ENCODE measurements around the gene SLC27A5. TPM values are rescaled to one million over a fixed set of nuclear protein-coding genes. Genes with fewer than 3 reads are reported as not detected.

The SLC27A5 gene
- total and polyA plus RNA-seq, 9 of the 15 experiments (the other 6 are each of a cell fraction or from before 2014, with no cell fraction given) = 42.2 to 318 (median 64.7) TPM

- FAIRE-seq (no peak), DNase-seq (ENCODE audit: extremely low read depth in 1 of 4, low spot score in 3 of 4) (peak in 1 of 4 experiments; percentile 34), ATAC-seq (no peak)
- Histone ChIP-seq H3K9me1 (ENCODE audit: control insufficient read depth, insufficient read depth, low read length) (peaks cover 2% of the 10 kb centered on the region), H3K27ac (ENCODE audit: extremely low read depth, low read depth, low read length) (peak overlapping the region; percentile 92; the same call in 2 of the 3 replicates), H3K36me3 (ENCODE audit: control insufficient read depth, insufficient read depth, low read length) (peaks cover 40% of the 10 kb centered on the region; the same call in 2 of the 3 replicates), H3K79me2 (ENCODE audit: control insufficient read depth, insufficient read depth, low read length) (peaks cover 2% of the 10 kb centered on the region; the same call in 1 of the 3 replicates), H3K4me3 (0 out of 2 replicates have a peak overlapping the region, but pooled peaks have one; percentile 59), H3K27me3 (ENCODE audit: control insufficient read depth in 2 of 2, insufficient read depth in 2 of 2, low read length in 2 of 2) (no peaks in the 10 kb centered on the region), H3K9ac (ENCODE audit: insufficient read depth in 1 of 2, low read depth in 2 of 2, low read length in 2 of 2) (peak overlapping the region; percentile 23 to 75; a peak in 3 of 4 replicates), H3K4me1 (replicated peaks in 1 of 2; ENCODE audit: control insufficient read depth in 2 of 2, insufficient read depth in 2 of 2, low read length in 2 of 2) (peaks cover 26 to 40% of the 10 kb centered on the region in 2 experiments), H4K20me1 (replicated peaks; ENCODE audit: control insufficient read depth, insufficient read depth, low read length) (0 out of 2 replicates have a peak, but pooled peaks cover 9% of the 10 kb centered on the region), H3K4me2 (ENCODE audit: insufficient read depth, low read length) (peak overlapping the region; percentile 90), H3K9me3 (replicated peaks; ENCODE audit: control insufficient read depth, insufficient read depth, low read depth, low read length) (no peaks in the 10 kb centered on the region), H2AFZ (ENCODE audit: low read depth, low read length) (no peak overlapping the region)
- ChIA-PET CTCF (ENCODE audit: low intra/inter-chr PET ratio) (no interaction called here), POLR2A (interaction anchor here (0.8 to 2.1 kb wide), 4 partner anchors 8 to 45 kb away, joined by 3 to 7 read pairs (median 4); partner anchors contain the start of gene ZBTB45)
- BruUV-seq (replicated peaks) = TSS peak; percentile 36
- 69% methylated on average over 12 of the region's 12 CpGs for WGBS (ENCODE audit: insufficient coverage, low coverage, missing lambda C conversion rate)
- intact Hi-C loops (cut with micrococcal nuclease) (no loop called here), in situ Hi-C loops (cut with MboI) (no loop called here)
- TF ChIP-seq CREM (IDR thresholded peaks at IDR 0.05; ENCODE audit: low read depth) (no peak), TEAD1 (CRISPR knock-in tag; IDR thresholded peaks at IDR 0.05) (no peak), YY1 (IDR thresholded peaks at IDR 0.05; ENCODE audit: borderline replicate concordance in 1 of 3, control insufficient read depth in 1 of 3, extremely low read depth in 1 of 3, insufficient read depth in 3 of 3, insufficient read length in 1 of 3, insufficient replicate concordance in 2 of 3, low read depth in 1 of 3, low read length in 2 of 3) (no peak), HNRNPH1 (optimal IDR thresholded peaks at IDR 0.05; ENCODE audit: low read depth, low read length) (no peak), ZFX (CRISPR knock-in tag; IDR thresholded peaks at IDR 0.05) (no peak), ZC3H4 (CRISPR knock-in tag; IDR thresholded peaks at IDR 0.05; ENCODE audit: borderline replicate concordance) (no peak), AFF4 (CRISPR knock-in tag; IDR thresholded peaks at IDR 0.05) (no peak), NR1H2 (CRISPR knock-in tag; IDR thresholded peaks at IDR 0.05) (no peak), ZKSCAN1 (IDR thresholded peaks at IDR 0.05; ENCODE audit: low read depth, low read length) (no peak), PRMT5 (CRISPR knock-in tag; IDR thresholded peaks at IDR 0.05) (no peak), MYNN (IDR thresholded peaks at IDR 0.05) (no peak), MYNN (CRISPR knock-in tag; IDR thresholded peaks at IDR 0.05) (no peak), TBL1XR1 (IDR thresholded peaks at IDR 0.05; ENCODE audit: low read length in 2 of 2) (peak in 1 of 2 experiments; percentile 46; a peak in 1 of 4 replicates), SRF (CRISPR knock-in tag; IDR thresholded peaks at IDR 0.05) (no peak), MTA1 (IDR thresholded peaks at IDR 0.05; ENCODE audit: borderline replicate concordance) (no peak), RHOXF2B (CRISPR knock-in tag; conservative IDR thresholded peaks at IDR 0.05) (no peak)
Observed at GRCh38 chr19:58474291-58474996, 37.3 kb downstream of the SLC27A5 start.

Data from K562 (cell line).